Transverse colon (tissue), 3 donors: ENCODE measurements around the gene RAB37.

ENCODE experiments used
- CTCF ChIP-seq, 5 experiments: fragments of 200-600 bp in 3 of 5; fragments of 450-650 bp in 2 of 5; sonication (generic) in 3 of 5; IDR thresholded peaks; 1 replicate in 2 of 5; 2 replicates in 3 of 5; pipeline ENCODE4 v1.5.1; 2016 to 2017; ENCODE audit warnings: antibody characterized with exemption in 5 of 5, inconsistent platforms in 3 of 5, mild to moderate bottlenecking in 2 of 5, moderate library complexity in 1 of 5
- POLR2A ChIP-seq: fragments of 450-650 bp; IDR thresholded peaks from one replicate; pipeline ENCODE4 v1.6.1; 2016; ENCODE audit warnings: antibody characterized with exemption, mild to moderate bottlenecking, moderate library complexity

- no peak for TF ChIP-seq POLR2A
- no peak for TF ChIP-seq CTCF (IDR thresholded peaks at IDR 0.05)
Observed at GRCh38 chr17:74728702-74729075, 8.4 kb upstream of the RAB37 start.
